ENCODE measurements around the gene GPD2.

Gene GPD2

DNA sequence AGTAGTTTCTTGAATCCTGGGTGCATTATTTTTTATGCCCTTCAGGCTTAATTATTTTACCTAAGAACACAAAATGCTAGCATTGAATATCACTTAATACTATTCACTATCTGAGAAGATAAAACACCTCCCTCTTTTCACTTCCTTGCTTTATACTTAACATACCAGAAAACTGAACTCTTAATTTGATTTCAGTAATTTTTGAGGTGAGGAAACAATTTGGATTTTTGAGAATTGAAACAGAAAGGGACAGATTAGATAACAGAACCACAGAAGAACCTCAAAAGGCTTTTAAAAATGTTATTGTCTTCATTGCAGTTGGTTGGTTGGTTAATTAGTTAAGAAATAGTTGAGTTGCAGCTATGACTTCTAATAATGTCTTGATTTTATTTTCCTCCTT is 69.5 kb downstream of the GPD2 start:
- TF ChIP-seq, protein P1, sequence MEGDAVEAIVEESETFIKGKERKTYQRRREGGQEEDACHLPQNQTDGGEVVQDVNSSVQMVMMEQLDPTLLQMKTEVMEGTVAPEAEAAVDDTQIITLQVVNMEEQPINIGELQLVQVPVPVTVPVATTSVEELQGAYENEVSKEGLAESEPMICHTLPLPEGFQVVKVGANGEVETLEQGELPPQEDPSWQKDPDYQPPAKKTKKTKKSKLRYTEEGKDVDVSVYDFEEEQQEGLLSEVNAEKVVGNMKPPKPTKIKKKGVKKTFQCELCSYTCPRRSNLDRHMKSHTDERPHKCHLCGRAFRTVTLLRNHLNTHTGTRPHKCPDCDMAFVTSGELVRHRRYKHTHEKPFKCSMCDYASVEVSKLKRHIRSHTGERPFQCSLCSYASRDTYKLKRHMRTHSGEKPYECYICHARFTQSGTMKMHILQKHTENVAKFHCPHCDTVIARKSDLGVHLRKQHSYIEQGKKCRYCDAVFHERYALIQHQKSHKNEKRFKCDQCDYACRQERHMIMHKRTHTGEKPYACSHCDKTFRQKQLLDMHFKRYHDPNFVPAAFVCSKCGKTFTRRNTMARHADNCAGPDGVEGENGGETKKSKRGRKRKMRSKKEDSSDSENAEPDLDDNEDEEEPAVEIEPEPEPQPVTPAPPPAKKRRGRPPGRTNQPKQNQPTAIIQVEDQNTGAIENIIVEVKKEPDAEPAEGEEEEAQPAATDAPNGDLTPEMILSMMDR (IDR thresholded peaks at IDR 0.05; ENCODE audit: borderline replicate concordance, insufficient read depth, low read depth, low read length) = no peak

DNA sequence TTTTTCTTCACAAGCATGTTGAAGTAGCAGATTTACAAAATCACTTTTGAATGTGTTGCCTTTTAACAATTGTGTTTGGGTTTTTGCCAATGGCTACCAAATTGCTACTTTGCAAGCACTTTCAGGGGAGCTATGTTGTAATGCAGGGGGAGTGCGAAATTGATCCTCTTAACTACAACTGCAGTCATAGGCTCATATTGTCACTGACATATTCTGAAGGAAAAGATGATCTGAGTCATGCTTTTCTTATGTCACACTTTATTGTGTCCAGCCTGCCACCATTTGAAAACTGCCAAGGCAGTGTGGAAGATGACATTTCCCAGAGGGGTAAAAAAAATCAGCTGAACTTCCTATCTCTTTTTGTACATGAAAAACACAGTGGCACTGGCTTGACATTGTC is 74.9 kb downstream of the GPD2 start:
- TF ChIP-seq, protein P1 (IDR thresholded peaks at IDR 0.05; ENCODE audit: borderline replicate concordance, insufficient read depth, low read depth, low read length) = no peak
- no peak overlapping the region for H3K4me3 ChIP-seq (ENCODE audit: low read depth, low read length)

More for the DNA sequence above, 69.5 kb downstream of the GPD2 start:
- no peak overlapping the region for H3K4me3 ChIP-seq (ENCODE audit: low read depth, low read length)

DNA sequence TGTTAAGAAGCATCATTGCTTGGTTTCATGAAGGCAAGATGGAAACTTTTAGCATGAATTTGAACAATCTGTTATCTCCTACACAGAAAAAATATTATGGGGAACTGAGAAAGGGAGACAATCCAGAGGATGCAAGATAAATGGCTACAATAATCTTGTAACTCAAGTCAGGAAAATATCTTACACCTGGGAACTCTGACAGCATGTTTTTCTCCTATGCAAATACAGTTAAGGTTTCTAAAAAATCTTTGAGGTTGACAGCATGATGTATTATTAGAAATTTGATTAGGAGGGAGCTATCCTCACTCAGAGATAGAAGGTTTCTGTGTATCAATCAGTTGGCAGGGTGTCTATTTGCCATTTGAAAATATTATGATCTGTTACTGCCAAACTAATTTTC is 75.6 kb downstream of the GPD2 start:
- H3K4me3 ChIP-seq (ENCODE audit: low read depth, low read length) = no peak overlapping the region
- TF ChIP-seq, protein P1 (IDR thresholded peaks at IDR 0.05; ENCODE audit: borderline replicate concordance, insufficient read depth, low read depth, low read length) = no peak

DNA sequence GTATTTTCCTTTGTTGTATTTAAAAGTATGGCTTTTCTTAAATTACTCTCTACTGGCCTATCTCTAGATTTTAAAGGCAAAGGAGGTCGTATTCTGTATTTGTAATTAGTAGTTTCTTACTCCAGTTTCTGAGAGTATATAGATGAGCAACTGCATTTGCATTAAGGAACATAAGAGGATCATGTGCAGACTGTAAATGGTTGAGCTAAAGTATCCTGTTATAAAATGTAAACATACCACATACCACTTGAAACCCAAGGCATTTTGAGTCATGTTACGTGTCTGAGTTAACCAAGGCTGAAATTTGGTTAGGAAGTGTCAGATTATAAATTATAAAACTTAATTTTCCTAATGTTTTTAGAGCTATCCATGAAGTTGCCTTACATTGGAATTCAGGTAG is 76.3 kb downstream of the GPD2 start:
- TF ChIP-seq, protein P1 (IDR thresholded peaks at IDR 0.05; ENCODE audit: borderline replicate concordance, insufficient read depth, low read depth, low read length) = no peak

DNA sequence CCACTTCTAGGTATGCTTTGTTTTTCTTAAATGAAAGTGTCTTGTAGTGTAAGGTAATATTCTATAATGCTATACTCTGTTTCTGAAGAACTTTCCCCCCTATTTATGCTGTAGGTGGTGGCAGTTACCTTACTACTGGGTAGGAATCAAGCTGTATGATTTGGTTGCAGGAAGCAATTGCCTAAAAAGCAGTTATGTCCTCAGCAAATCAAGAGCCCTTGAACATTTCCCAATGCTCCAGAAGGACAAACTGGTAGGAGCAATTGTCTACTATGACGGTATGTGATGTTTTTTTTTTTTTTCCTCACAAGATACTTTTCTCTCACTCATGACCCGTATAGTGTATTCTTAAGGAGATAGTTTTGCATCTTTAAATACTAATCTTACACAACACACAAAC is 77.0 kb downstream of the GPD2 start:
- H3K4me3 ChIP-seq (ENCODE audit: low read depth, low read length) = no peak overlapping the region
- TF ChIP-seq, protein P1 (IDR thresholded peaks at IDR 0.05; ENCODE audit: borderline replicate concordance, insufficient read depth, low read depth, low read length) = no peak

More for the DNA sequence above, 76.3 kb downstream of the GPD2 start:
- no peak overlapping the region for H3K4me3 ChIP-seq (ENCODE audit: low read depth, low read length)

DNA sequence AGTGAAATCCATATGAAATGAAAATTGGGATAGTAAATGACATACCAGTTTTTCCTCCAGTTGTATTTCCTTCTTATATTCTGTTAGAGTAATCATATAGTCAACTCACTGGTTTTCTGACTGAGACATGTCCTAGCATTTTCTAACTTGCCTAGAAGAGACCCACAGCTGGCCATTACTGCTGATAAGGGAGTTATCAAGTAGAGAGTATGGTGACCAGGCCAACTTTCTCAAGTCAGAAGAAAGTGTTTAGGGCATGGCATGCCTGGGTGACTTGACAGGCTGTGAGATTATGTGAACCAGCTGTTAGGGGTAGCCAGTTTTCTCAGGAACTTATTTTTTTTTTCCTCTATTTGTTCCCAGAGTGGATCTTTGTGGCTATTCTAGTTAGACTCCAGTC is 81.2 kb downstream of the GPD2 start:
- no peak overlapping the region for H3K4me3 ChIP-seq (ENCODE audit: low read depth, low read length)
- TF ChIP-seq, protein P1 (IDR thresholded peaks at IDR 0.05; ENCODE audit: borderline replicate concordance, insufficient read depth, low read depth, low read length) = no peak

DNA sequence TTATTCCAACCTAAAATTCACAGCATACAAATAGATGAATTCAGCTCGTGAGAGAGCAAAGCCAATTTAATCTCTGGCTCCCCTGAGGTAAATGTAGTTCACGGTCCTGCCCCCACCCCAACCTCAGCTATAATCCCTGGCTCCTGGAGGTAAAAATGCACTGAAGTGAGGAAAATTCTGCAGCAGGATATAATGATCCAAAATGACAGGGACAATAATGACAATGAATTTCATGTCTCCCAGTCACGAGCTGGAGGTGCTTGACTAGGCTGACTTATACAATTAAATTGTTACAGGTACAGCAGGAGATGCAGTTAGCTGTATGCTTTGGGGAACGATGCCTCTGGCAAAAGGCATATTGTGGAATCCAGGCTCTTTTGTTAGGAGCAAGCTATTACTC is 82.0 kb downstream of the GPD2 start:
- no peak overlapping the region for H3K4me3 ChIP-seq (ENCODE audit: low read depth, low read length)
- TF ChIP-seq, protein P1 (IDR thresholded peaks at IDR 0.05; ENCODE audit: borderline replicate concordance, insufficient read depth, low read depth, low read length) = no peak

Data from GM12875 (cell line).